ENCODE data around the gene POLDIP2.
A peak's percentile ranks its signal among the peaks of the same experiment; 100 is the strongest.

Gene POLDIP2

DNA sequence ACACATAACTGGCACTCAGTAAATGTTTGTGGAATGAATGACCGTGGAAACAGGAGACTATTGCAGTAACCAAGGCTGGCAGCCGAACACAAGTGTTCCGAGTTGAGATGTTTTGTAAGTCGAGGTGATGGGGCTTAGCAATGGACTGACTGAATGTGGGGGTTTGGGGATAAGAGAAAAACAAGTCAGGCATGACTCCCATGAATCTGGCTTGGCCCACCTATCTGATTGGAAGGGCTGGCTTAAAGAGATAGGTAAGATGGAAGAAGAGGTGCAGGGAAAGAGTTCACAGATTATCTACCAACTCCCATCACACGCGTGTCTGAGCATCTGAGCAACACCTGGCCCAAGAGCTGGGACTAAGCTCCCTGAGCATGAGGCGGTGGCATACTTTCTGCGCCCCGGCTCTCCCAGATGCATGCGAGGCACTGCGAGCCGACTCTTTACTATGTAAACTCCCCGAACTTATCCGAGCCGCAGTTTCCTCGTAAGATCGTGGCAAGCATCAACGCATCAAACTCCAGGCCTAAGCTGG, 22.6 kb downstream of the POLDIP2 start:
- DNase-seq, result no peak

- no peak for DNase-seq
Measured at GRCh38 chr17:28334171-28334570, 23.2 kb downstream of the POLDIP2 start.

- DNase-seq, result peak; percentile 57
Measured at GRCh38 chr17:28333083-28333746, 24.1 kb downstream of the POLDIP2 start.

DNA sequence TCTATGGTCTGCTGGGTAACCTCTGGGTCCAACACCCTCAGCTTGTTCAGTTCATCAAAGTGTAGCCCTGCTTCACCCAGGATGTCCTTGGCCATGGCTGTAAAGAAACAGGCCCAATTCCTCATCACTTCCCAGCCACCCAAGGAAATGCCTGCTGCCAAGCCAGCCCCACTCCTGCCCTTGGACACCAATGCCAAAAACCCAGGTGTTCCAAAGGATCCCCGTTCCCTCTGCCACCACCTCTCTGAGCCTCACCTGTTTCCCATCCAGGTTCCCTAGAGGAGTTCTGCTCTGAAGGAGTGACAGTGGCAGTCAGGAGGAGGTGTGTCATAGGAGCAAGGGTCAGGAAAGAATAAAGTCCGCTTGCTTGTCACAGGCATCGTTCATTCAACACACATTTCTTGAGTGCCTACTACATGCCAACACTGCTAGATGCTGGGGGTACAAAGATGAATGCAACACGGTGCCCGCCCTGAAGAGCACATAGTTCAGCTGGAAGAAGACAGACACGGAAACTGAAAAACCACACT, 25.4 kb downstream of the POLDIP2 start:
- peak; percentile 22 for DNase-seq

- DNase-seq, result no peak
Measured at GRCh38 chr17:28330671-28331070, 26.7 kb downstream of the POLDIP2 start.

- no peak for DNase-seq
Measured at GRCh38 chr17:28328325-28328724, 29.0 kb downstream of the POLDIP2 start.

- DNase-seq, result no peak
Measured at GRCh38 chr17:28327709-28328108, 29.6 kb downstream of the POLDIP2 start.

- DNase-seq, result no peak
Measured at GRCh38 chr17:28327031-28327607, 30.2 kb downstream of the POLDIP2 start.

DNA sequence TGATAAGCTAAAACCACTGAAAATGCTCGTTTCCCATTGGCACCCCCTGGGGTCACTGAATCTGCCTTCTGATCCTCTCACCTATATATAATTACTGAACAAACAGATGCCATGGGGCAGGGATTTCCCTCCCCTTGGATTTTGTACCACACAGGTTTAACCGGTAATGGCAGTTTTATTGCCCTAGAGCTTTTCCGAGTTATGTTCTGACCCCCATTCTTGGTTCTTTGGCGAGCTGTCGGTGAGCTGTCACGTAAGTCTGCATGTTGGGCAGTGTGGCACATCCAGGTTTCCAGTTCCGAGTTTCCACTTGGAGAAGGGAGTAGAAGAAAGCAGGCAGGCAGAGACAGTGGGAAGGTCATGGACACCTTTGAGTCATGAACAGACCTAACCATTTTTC, 31.2 kb downstream of the POLDIP2 start:
- DNase-seq, result no peak

DNA sequence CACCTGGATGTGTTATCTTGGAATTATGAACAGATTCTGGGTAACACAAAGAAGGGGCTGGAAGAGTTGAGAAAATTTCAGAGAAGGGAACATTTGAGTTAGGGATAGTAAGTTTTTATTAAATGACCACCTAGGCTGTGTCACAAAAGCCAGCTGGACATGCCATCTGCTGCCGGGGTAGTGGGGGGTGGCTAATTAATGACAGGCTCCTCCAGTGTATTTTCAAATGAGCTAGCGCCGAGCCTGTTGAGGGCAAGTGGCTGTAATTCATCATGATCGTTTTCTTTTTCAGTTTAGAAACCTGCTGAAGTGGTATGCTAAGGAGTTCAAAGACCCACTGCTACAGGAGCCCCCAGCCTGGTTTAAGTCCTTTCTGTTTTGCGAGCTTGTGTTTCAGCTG, 32.1 kb downstream of the POLDIP2 start:
- DNase-seq, result no peak

DNA sequence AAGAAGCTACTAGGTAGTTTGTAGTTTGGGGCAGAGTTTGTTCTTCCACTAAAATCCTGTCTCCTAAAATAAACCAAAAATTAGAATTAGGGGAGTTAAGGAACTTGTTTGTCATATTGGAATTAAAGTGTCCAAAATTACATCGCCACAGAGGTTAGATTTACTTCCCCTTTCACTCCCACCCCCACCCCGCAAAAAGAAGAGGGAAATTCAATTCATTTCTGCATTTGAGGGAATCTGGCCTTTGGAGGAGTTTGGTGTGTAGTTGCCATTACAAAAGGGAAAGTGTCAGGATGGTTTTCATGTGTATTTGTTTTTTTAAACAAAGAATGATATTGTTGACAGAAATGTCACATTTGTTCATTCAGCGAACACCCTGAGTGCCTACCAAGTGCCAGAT, 32.5 kb downstream of the POLDIP2 start:
- no peak for DNase-seq

- no peak for DNase-seq
Measured at GRCh38 chr17:28324267-28324745, 33.0 kb downstream of the POLDIP2 start.

GRCh38 chr17:28320215-28321061, 36.9 kb downstream of the POLDIP2 start:
- DNase-seq, result no peak

DNA sequence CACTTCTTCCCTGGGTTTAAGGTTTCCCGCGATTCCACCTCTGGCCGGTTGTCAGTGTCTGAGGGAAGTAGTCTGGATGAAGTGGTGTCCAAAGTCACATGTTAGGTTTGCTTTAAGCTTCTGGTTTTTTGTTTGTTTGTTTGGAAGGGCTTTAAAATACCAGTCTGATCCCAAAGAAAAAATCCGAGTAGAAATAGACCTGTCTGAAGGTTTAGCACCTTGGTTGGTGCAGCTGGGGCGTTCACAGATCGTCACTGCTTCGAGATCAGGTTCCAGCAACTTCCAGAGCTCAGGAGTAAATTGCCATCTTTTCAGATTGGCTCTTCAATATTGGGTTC, 37.8 kb downstream of the POLDIP2 start:
- DNase-seq, result no peak

- peak; percentile 98 for DNase-seq
Measured at GRCh38 chr17:28318759-28319597, 38.3 kb downstream of the POLDIP2 start, which contains the start of gene TMEM97. TSS of gene TMEM97 (plus strand) at chr17:28319200. CDS start at chr17:28319240, 40 bp downstream.

DNA sequence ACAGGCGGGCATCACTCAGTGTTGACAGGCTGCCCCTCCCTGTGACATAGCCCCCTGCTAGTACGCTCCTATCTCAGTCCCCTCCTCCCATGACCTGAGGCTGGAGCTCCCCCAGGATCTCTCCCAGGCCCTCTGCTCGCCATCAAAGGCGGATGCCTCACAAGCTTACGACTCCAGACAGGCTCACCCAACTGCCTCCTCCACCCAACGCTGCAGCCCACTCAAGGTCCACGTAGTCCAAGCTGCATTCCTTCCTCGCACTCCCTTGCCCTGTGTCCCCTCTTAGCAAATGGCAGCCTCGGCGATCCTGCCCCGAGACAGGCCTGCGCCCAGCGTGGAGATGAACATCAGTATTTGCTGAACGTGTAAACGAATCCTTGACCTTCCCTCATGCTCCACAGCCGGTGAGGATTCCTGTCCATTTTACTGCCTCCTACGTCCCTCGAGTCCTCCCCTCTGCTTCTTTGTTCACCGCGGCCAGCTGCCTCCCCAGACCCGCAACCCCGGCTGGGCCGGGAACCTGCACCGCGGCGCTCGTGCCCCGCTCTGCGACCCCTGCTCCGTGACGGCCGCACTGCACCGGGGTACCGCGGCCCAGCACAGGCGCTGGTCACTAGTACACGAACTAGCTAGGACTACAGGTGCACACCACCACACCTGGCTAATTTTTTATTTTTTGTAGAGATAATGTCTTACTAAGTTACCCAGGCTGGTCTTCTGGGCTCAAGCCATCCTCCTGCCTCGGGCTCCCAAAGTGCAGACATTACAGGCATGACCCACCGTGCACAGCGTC, 39.2 kb downstream of the POLDIP2 start:
- DNase-seq, result no peak

GRCh38 chr17:28317099-28317965, 40.0 kb downstream of the POLDIP2 start:
- no peak for DNase-seq

DNA sequence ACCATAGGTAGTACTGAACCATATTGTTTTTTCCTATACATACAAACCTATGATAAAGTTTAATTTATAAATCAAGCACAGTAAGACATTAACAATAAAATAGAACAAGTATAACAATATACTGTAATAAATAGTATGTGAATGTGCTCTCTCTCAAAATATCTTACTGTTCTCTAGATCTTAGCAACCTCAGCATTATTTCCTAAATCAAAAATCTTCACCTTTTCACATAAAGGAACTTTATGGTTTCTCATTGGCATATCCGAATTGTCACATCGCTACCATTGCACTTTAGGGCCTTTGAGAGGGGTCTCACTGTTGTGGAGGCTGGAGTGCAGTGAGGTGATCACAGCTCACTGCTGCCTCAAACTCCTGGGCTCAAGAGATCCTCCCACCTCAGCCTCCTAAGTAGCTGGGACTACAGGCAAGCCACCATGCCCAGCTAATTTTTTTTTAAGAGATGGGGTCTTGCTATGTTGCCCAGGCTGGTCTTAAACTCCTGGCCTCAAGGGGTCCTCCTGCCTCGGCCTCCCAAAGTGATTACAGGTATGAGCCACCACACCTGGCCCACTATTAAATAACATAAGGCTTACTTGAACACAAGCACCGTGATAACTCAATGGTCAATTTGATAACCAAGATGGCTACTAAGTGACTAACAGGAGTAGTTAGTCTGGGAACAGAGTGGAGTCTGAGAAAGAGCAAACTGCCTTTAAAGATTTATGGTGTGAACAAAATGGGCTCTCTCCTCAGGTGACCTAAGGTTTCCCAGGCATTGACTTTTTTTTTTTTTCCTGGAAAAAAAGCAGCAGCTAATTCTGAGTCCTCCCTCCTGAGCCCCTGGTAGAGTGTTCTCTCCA, 41.3 kb downstream of the POLDIP2 start:
- no peak for DNase-seq

GRCh38 chr17:28313841-28314240, 43.5 kb downstream of the POLDIP2 start:
- DNase-seq, result no peak
